ENCODE data around the gene ROCK1.

- TF ChIP-seq CTCF (IDR thresholded peaks at IDR 0.05; ENCODE audit: low read depth, low read length, missing input control), result peak; percentile 54
- no peak for TF ChIP-seq GABPA (IDR thresholded peaks at IDR 0.05 in 1 of 2, conservative IDR thresholded peaks at IDR 0.05 in 1 of 2)
- no peak for TF ChIP-seq REST (IDR thresholded peaks at IDR 0.05)
- no peak for TF ChIP-seq YY1 (IDR thresholded peaks at IDR 0.05)
- TF ChIP-seq SP1 (IDR thresholded peaks at IDR 0.05), result no peak
- TF ChIP-seq EGR1 (IDR thresholded peaks at IDR 0.05; ENCODE audit: low read depth in 2 of 2), result no peak
- no peak for TF ChIP-seq TAF1 (conservative IDR thresholded peaks at IDR 0.05)
- TF ChIP-seq RAD21 (IDR thresholded peaks at IDR 0.05), result peak; percentile 56 to 76
- TF ChIP-seq MAX (IDR thresholded peaks at IDR 0.05), result no peak
- no peak for TF ChIP-seq ZBTB33 (IDR thresholded peaks at IDR 0.05)
Observed at GRCh38 chr18:20971886-20972267, 139.7 kb downstream of the ROCK1 start.

Measured in liver (tissue), 3 donors.